Activated T-helper 1 cell treated with Interleukin-2 at 50 U/mL for 16 hours (primary cell): ENCODE results near the gene UBFD1.
"Not testable (repeated sequence)": the region's sequence is repeated elsewhere in the genome, so short reads cannot be mapped to it uniquely, and the experiment has no call there.

Experiments
- DNase-seq: peaks from one replicate; pipeline ENCODE4 v3.0.0-alpha.2; 2020; ENCODE audit warnings: low read depth

Gene UBFD1

GRCh38 chr16:23609929-23610328, 52.4 kb downstream of the UBFD1 start:
- DNase-seq = no peak

DNA sequence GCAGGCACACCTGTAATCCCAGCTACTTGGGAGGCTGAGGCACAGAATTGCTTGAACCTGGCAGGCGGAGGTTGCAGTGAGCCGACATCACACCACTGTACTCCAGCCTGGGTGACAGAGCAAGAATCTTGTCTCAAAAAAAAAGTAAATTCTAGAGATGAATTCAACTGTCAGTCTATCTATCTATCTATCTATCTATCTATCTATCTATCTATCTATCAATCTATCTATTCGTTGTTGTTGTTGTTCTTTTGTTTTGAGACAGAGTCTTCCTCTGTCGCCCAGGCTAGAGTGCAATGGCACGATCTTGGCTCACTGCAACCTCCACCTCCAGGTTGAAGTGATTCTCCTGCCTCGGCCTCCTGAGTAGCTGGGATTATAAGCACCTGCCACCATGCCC, 53.4 kb downstream of the UBFD1 start:
- DNase-seq = not testable (repeated sequence)

- no peak for DNase-seq
These were observed 54.4 kb downstream of the UBFD1 start for GRCh38 chr16:23611936-23612335.

DNA sequence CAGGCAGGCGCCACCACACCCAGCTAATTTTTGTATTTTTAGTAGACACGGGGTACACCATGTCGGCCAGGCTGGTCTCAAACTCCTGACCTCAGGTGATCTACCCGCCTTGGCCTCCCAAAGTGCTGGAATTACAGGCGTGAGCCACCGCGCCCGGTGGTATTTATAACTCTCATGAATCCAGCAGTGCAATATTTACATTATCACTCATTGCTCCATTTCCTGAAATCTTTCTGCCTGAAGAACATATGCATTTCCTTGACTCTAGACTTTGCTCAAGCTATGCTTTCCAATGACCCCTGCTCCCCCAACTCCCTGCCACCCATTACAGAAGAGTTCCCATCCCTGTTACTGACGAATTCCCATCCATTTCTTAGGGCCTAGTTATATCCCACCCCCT, 58.3 kb downstream of the UBFD1 start:
- no peak for DNase-seq
